DND-41 (cell line): Measurements from ENCODE around the gene PTPRN2.

Experiments used
- ATAC-seq: fragments of 200-7000 bp; cut with Tn5 transposase; 3 replicates; pipeline ENCODE4 v1.9.1; 2021; ENCODE audit warnings: low read depth; ENCODE audit not compliant: insufficient read depth
- DNase-seq: peaks from one replicate; pipeline ENCODE4 v3.0.0-alpha.2; 2020
- H2AFZ ChIP-seq: 2 replicates; pipeline ENCODE4 v1.6.0; 2012; ENCODE audit warnings: low read depth, low read length
- H3K27ac ChIP-seq: 2 replicates; pipeline ENCODE4 v1.5.1; 2012; ENCODE audit warnings: low read length, inconsistent platforms
- H3K27me3 ChIP-seq: fragments of 200-600 bp; sonication (generic); 2 replicates; pipeline ENCODE4 v1.6.0; 2012; ENCODE audit warnings: low read length, mild to moderate bottlenecking, inconsistent platforms; ENCODE audit not compliant: insufficient read depth, poor library complexity
- H3K36me3 ChIP-seq: 2 replicates; pipeline ENCODE4 v1.5.1; 2012; ENCODE audit warnings: low read length, inconsistent platforms; ENCODE audit not compliant: insufficient read depth
- H3K4me1 ChIP-seq: 2 replicates; pipeline ENCODE4 v1.5.1; 2012; ENCODE audit warnings: mild to moderate bottlenecking, low read length; ENCODE audit not compliant: insufficient read depth
- H3K4me2 ChIP-seq: 2 replicates; pipeline ENCODE4 v1.6.0; 2012; ENCODE audit warnings: mild to moderate bottlenecking, moderate library complexity, low read length, inconsistent platforms; ENCODE audit not compliant: insufficient read depth
- H3K4me3 ChIP-seq, 2 experiments: fragments of 200-600 bp in 1 of 2; shearing (Covaris generic) in 1 of 2; 2 replicates each; pipeline ENCODE4 v1.5.1; 2012 to 2016; ENCODE audit warnings: inconsistent platforms in 2 of 2, low read length in 2 of 2, mild to moderate bottlenecking in 2 of 2, low read depth in 1 of 2, moderate library complexity in 1 of 2
- H3K79me2 ChIP-seq: 2 replicates; pipeline ENCODE4 v1.6.0; 2012; ENCODE audit warnings: low read length, inconsistent platforms; ENCODE audit not compliant: insufficient read depth
- H3K9ac ChIP-seq: 2 replicates; pipeline ENCODE4 v1.6.0; 2012; ENCODE audit warnings: low read depth, mild to moderate bottlenecking, inconsistent platforms, low read length, moderate library complexity
- H3K9me3 ChIP-seq: 2 replicates; pipeline ENCODE4 v1.5.1; 2012; ENCODE audit warnings: low read length, moderate library complexity, mild to moderate bottlenecking, inconsistent platforms; ENCODE audit not compliant: insufficient read depth, severe bottlenecking
- H4K20me1 ChIP-seq: 2 replicates; pipeline ENCODE4 v1.6.0; 2012; ENCODE audit warnings: low read length; ENCODE audit not compliant: insufficient read depth
- EZH2 ChIP-seq: IDR thresholded peaks from 3 replicates; pipeline ENCODE4 v1.6.1; 2012; ENCODE audit warnings: borderline replicate concordance, low read depth, mild to moderate bottlenecking, moderate library complexity, low read length, inconsistent platforms; ENCODE audit not compliant: severe bottlenecking
- TF ChIP-seq, protein P1 (sequence below): IDR thresholded peaks from 2 replicates; pipeline ENCODE4 v1.5.1; 2012; ENCODE audit warnings: borderline replicate concordance, low read length, moderate library complexity, mild to moderate bottlenecking; ENCODE audit not compliant: poor library complexity, severe bottlenecking; ENCODE audit errors: extremely low read depth

The PTPRN2 gene

DNA sequence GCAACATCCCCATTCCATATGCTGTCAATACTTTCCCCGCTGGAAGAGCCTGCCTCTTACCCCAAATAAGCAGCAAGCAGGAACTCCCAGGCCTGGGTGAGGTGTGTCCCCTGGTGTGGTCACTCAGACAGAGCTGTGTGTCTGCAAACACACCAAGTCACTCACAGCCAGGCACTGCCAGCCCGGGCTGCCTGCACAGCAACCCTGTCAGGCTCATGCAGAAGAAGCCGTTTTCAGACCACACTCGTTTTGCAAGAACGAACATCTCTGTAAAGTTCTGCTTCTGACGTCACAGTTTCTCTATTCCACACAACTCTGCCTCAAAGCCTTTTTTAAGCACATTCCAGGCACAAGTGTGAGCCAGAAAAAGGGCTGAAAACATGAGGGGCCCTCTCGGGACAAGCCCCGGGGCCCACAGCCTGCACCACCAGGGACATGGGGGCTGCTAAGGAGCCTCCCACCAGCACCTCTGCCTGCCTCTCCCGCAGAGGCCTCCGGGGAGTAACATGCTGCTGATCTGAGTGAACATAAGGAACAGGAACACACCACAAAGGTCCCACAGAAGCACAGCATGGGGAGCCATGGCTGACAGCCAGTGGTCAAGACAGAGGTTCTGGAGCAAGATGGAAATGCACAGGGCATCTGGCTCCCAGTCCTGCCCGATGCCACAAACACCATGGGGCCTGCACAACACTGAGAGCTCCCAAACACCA is 11.4 kb downstream of the PTPRN2 start:
- DNase-seq: no peak
- Histone ChIP-seq H3K9me3 (peaks cover 8% of the 10 kb centered on the region), H3K27me3 (no peaks in the 10 kb centered on the region), H3K9ac (no peak overlapping the region), H3K4me3 (no peak overlapping the region), H2AFZ (no peak overlapping the region), H3K4me2 (no peak overlapping the region), H3K27ac (no peak overlapping the region), H4K20me1 (no peaks in the 10 kb centered on the region), H3K79me2 (no peaks in the 10 kb centered on the region), H3K4me1 (no peaks in the 10 kb centered on the region), H3K36me3 (no peaks in the 10 kb centered on the region)
- TF ChIP-seq, protein P1, sequence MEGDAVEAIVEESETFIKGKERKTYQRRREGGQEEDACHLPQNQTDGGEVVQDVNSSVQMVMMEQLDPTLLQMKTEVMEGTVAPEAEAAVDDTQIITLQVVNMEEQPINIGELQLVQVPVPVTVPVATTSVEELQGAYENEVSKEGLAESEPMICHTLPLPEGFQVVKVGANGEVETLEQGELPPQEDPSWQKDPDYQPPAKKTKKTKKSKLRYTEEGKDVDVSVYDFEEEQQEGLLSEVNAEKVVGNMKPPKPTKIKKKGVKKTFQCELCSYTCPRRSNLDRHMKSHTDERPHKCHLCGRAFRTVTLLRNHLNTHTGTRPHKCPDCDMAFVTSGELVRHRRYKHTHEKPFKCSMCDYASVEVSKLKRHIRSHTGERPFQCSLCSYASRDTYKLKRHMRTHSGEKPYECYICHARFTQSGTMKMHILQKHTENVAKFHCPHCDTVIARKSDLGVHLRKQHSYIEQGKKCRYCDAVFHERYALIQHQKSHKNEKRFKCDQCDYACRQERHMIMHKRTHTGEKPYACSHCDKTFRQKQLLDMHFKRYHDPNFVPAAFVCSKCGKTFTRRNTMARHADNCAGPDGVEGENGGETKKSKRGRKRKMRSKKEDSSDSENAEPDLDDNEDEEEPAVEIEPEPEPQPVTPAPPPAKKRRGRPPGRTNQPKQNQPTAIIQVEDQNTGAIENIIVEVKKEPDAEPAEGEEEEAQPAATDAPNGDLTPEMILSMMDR: no peak
- no peak for TF ChIP-seq EZH2
- ATAC-seq: no peak

DNA sequence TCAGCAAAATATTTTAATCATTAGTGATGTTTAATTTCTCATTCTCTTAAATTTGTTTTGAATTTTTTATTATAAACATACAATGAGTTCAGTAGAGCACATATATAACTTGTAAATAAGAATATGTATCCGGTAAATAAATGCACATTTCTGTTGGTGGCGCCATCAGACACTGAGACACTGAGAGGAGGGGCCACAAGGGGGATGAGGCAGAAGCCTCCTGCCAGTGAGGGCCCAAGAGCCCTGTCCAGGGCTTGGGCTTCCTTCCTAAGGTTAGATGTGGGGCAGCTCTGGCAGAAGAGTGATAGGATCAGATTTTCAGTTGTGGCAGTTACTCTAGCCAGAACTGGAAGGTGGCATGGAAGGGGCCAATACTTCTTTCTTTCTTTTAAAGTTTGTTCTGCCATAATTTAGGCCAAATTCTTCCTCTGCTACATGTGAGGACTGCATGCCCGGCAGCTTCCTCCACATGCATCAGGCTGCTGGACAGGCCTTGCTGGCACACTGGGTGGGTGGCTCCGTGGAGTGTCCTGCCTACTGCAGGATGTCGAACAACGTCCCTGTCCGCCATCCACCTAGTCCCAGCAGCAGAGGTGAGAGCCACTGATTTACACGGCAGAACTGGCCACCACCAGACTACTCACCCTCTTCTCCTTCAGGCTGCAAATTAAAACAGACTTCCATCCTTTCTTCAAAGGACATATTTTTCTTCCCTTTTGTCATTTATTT is 13.2 kb downstream of the PTPRN2 start:
- DNase-seq (no peak), ATAC-seq (no peak)
- H3K9me3 ChIP-seq: peaks cover 1% of the 10 kb centered on the region
- no peak overlapping the region for H3K4me3 ChIP-seq
- H3K4me2 ChIP-seq: no peak overlapping the region
- no peaks in the 10 kb centered on the region for H4K20me1 ChIP-seq
- H3K9ac ChIP-seq: no peak overlapping the region
- H3K36me3 ChIP-seq: no peaks in the 10 kb centered on the region
- H3K4me1 ChIP-seq: no peaks in the 10 kb centered on the region
- no peak for TF ChIP-seq EZH2
- TF ChIP-seq, protein P1: no peak
- H3K79me2 ChIP-seq: no peaks in the 10 kb centered on the region
- no peak overlapping the region for H3K27ac ChIP-seq
- no peak overlapping the region for H2AFZ ChIP-seq
- H3K27me3 ChIP-seq: no peaks in the 10 kb centered on the region

DNA sequence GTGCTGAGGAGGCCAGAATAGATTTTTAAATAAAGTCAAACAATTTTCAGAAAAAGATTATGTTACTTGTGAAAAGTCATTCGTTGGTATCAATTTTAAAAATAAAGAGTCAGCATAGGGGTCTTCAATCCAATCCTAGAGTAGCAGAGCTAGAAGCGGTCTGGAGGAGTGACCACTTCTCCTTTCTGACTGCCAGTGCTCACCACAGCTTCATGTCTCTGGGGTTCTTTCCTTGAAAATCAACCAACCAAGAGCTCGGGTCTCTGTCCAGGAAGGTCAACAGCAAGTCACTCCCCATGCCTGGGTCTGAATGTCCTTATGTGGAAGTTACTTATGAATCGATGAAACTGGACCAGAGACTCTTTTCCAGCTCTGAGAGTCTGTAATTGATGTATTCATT is 14.3 kb downstream of the PTPRN2 start:
- no peak overlapping the region for H3K4me3 ChIP-seq
- H3K36me3 ChIP-seq: no peaks in the 10 kb centered on the region
- ATAC-seq (no peak), DNase-seq (no peak)
- H3K4me1 ChIP-seq: no peaks in the 10 kb centered on the region
- no peak overlapping the region for H2AFZ ChIP-seq
- H3K9me3 ChIP-seq: no peaks in the 10 kb centered on the region
- H4K20me1 ChIP-seq: no peaks in the 10 kb centered on the region
- TF ChIP-seq, protein P1: no peak
- TF ChIP-seq EZH2: no peak
- H3K27ac ChIP-seq: no peak overlapping the region
- no peak overlapping the region for H3K4me2 ChIP-seq
- no peaks in the 10 kb centered on the region for H3K27me3 ChIP-seq
- no peak overlapping the region for H3K9ac ChIP-seq
- no peaks in the 10 kb centered on the region for H3K79me2 ChIP-seq
